Measurements from ENCODE around the gene ADAM10. TPM values are rescaled to one million over a fixed set of nuclear protein-coding genes. Genes with fewer than 3 reads are reported as not detected.

The ADAM10 gene
- total RNA-seq, 1 experiment from 2014 or later, result 159 TPM

DNA sequence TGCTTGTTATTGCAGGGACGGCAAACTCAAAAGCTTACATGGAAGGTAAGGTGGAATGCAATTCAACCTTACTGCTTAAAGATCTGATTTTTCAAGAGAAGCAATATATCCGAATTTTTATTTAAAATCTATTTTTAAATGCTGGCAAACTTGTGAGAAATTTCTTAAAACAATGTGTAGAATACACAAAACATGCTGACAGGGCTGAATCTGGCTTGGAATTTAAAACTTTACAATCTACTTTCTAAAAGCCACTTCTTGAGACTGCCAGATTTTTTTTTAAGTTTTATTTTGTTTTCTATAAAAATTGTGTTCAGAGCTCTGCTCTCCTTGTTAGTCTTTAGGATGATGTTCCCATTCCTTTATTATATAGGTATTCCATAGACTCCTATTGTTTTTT is 146.7 kb downstream of the ADAM10 start:
- Mint-ChIP-seq H3K4me3 (no peak overlapping the region), H3K9me3 (no peaks in the 10 kb centered on the region; a peak in 1 of 5 replicates), H3K36me3 (ENCODE audit: insufficient read depth in 1 of 3, low read depth in 3 of 3) (peaks cover 1 to 9% (median 8%) of the 10 kb centered on the region in 3 experiments; a peak in 6 of 7 replicates), H3K27me3 (ENCODE audit: low read depth) (no peaks in the 10 kb centered on the region), H3K27ac (no peak overlapping the region), H3K4me1 (peaks cover 16 to 24% of the 10 kb centered on the region in 2 experiments)
- Histone ChIP-seq H4K8ac (replicated peaks; ENCODE audit: insufficient read length, low read depth, low read length) (no peak overlapping the region), H3K79me2 (ENCODE audit: insufficient read depth, low read length) (no peaks in the 10 kb centered on the region), H3T11ph (ENCODE audit: low read length) (no peak overlapping the region), H2AFZ (ENCODE audit: low read length) (no peak overlapping the region), H2AK5ac (ENCODE audit: insufficient read length, low read length) (no peak overlapping the region), H2BK20ac (ENCODE audit: low read depth, low read length, poor library complexity, severe bottlenecking) (no peak overlapping the region), H3K4ac (ENCODE audit: low read depth, low read length) (no peak overlapping the region), H3K79me1 (ENCODE audit: insufficient read depth, low read depth, low read length, poor library complexity, severe bottlenecking) (no peaks in the 10 kb centered on the region), H3K27me3 (ENCODE audit: insufficient read depth, low read length) (no peaks in the 10 kb centered on the region), H3K23ac (ENCODE audit: insufficient read length, low read depth, low read length) (no peak overlapping the region), H2BK12ac (ENCODE audit: insufficient read length, low read depth, low read length) (no peak overlapping the region), H4K5ac (ENCODE audit: insufficient read length, low read depth, low read length) (no peak overlapping the region), H2BK5ac (ENCODE audit: insufficient read length, low read length) (no peak overlapping the region), H3K9me3 (ENCODE audit: control insufficient read depth, low read depth, low read length) (no peaks in the 10 kb centered on the region), H3K56ac (ENCODE audit: insufficient read length, low read depth, low read length) (no peak overlapping the region), H4K91ac (ENCODE audit: insufficient read length, low read depth, low read length) (no peak overlapping the region), H2BK120ac (ENCODE audit: low read depth, low read length, poor library complexity, severe bottlenecking) (no peak overlapping the region), H3K4me1 (ENCODE audit: insufficient read depth, low read length) (no peaks in the 10 kb centered on the region), H3K9ac (ENCODE audit: extremely low read depth, insufficient read length, low read length) (no peak overlapping the region), H3K14ac (ENCODE audit: insufficient read depth, low read length) (no peak overlapping the region), H3K18ac (ENCODE audit: insufficient read length, low read depth, low read length) (no peak overlapping the region), H2BK15ac (ENCODE audit: low read depth, low read length) (no peak overlapping the region), H4K20me1 (ENCODE audit: control insufficient read depth, insufficient read depth, insufficient read length) (no peaks in the 10 kb centered on the region), H3K27ac (ENCODE audit: insufficient read length, low read depth, low read length) (no peak overlapping the region), H3K4me2 (ENCODE audit: insufficient read depth, insufficient read length, low read length) (no peak overlapping the region), H3K23me2 (ENCODE audit: insufficient read length, low read depth, low read length, poor library complexity, severe bottlenecking) (no peaks in the 10 kb centered on the region)
- no peak for DNase-seq
- TF ChIP-seq, protein P1, sequence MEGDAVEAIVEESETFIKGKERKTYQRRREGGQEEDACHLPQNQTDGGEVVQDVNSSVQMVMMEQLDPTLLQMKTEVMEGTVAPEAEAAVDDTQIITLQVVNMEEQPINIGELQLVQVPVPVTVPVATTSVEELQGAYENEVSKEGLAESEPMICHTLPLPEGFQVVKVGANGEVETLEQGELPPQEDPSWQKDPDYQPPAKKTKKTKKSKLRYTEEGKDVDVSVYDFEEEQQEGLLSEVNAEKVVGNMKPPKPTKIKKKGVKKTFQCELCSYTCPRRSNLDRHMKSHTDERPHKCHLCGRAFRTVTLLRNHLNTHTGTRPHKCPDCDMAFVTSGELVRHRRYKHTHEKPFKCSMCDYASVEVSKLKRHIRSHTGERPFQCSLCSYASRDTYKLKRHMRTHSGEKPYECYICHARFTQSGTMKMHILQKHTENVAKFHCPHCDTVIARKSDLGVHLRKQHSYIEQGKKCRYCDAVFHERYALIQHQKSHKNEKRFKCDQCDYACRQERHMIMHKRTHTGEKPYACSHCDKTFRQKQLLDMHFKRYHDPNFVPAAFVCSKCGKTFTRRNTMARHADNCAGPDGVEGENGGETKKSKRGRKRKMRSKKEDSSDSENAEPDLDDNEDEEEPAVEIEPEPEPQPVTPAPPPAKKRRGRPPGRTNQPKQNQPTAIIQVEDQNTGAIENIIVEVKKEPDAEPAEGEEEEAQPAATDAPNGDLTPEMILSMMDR (conservative IDR thresholded peaks at IDR 0.05), result no peak
- whole genome bisulfite sequencing (ENCODE audit: extremely low coverage, insufficient read length, low lambda C conversion rate), result no CpG with 5 or more reads among the region's 2 CpGs

All from H9 (cell line).